Stomach (tissue), 4 donors: ENCODE results near the gene SQSTM1.

Experiments
- EP300 ChIP-seq: sonication (generic); formaldehyde crosslinking; IDR thresholded peaks from one replicate; pipeline ENCODE4 v1.6.1; 2017; ENCODE audit warnings: antibody characterized with exemption
- TF ChIP-seq, protein P1 (sequence below), 7 experiments: fragments of 450-650 bp in 4 of 7; fragments of 200-600 bp in 3 of 7; sonication (generic) in 3 of 7; IDR thresholded peaks; one replicate each; pipeline ENCODE4 v1.5.1; 2016 to 2019; ENCODE audit warnings: antibody characterized with exemption in 7 of 7, control low read depth in 2 of 7, mild to moderate bottlenecking in 1 of 7

DNA sequence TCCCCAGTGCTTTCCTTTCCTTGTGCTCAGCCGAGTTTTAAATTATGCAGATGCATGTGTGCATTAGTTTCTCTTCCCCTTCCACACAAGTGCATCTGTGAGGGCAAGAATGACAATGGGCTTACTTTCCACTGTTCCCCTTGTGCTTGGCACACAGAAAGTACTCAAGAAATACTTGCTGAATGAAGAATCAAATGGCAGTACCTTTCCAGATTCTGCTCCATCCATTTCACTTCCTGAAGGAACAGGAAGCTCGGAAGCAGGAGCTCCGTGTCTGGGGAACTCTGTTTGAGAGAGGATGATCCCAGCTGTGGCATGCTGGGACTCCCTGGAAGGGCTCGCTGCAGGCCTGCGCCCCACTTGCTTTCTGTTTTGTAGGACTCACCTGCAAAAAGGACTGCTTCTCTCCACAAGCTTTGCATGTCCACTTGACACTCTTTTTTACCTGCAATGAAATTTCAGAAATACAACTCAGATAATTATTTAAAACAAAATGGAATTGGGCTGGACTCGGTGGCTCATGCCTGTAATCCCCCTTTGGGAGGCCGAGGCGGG lies 32.4 kb downstream of the SQSTM1 start:
- TF ChIP-seq, protein P1, sequence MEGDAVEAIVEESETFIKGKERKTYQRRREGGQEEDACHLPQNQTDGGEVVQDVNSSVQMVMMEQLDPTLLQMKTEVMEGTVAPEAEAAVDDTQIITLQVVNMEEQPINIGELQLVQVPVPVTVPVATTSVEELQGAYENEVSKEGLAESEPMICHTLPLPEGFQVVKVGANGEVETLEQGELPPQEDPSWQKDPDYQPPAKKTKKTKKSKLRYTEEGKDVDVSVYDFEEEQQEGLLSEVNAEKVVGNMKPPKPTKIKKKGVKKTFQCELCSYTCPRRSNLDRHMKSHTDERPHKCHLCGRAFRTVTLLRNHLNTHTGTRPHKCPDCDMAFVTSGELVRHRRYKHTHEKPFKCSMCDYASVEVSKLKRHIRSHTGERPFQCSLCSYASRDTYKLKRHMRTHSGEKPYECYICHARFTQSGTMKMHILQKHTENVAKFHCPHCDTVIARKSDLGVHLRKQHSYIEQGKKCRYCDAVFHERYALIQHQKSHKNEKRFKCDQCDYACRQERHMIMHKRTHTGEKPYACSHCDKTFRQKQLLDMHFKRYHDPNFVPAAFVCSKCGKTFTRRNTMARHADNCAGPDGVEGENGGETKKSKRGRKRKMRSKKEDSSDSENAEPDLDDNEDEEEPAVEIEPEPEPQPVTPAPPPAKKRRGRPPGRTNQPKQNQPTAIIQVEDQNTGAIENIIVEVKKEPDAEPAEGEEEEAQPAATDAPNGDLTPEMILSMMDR (IDR thresholded peaks at IDR 0.05), result no peak
- no peak for TF ChIP-seq EP300
